CD14-positive monocyte (primary cell): Measurements from ENCODE around the gene ZDHHC13. TPM values are rescaled to one million over a fixed set of nuclear protein-coding genes. Genes with fewer than 3 reads are reported as not detected.

ENCODE experiments used
- DNase-seq, 3 donors: peaks; one replicate each; pipeline ENCODE4 v3.0.0-alpha.2; 2011 to 2022
- H2AFZ ChIP-seq: 2 replicates; pipeline ENCODE4 v1.6.0; 2012; ENCODE audit warnings: mild to moderate bottlenecking, low read depth, low read length, inconsistent platforms; ENCODE audit not compliant: insufficient read depth, poor library complexity, severe bottlenecking
- H3K27ac ChIP-seq, 2 donors: 1 replicate in 1 of 2; 2 replicates in 1 of 2; pipeline ENCODE4 v1.5.1; 2012 to 2013; ENCODE audit warnings: low read length in 2 of 2, control low read depth in 1 of 2, inconsistent platforms in 1 of 2, low read depth in 1 of 2, mild to moderate bottlenecking in 1 of 2
- H3K27me3 ChIP-seq, 2 donors: one replicate each; pipeline versions ENCODE4 v1.6.0 to v1.6.1; 2011 to 2013; ENCODE audit warnings: low read length in 2 of 2; ENCODE audit not compliant: control insufficient read depth in 2 of 2, insufficient read depth in 2 of 2
- H3K36me3 ChIP-seq, 2 donors: replicated peaks in 1 of 2; 1 replicate in 1 of 2; 2 replicates in 1 of 2; pipeline versions ENCODE4 v1.5.1 to v1.6.1; 2012 to 2013; ENCODE audit warnings: low read length in 2 of 2, control low read depth in 1 of 2, inconsistent platforms in 1 of 2, mild to moderate bottlenecking in 1 of 2; ENCODE audit not compliant: insufficient read depth in 2 of 2, control insufficient read depth in 1 of 2
- H3K4me1 ChIP-seq, 2 donors: 1 replicate in 1 of 2; 2 replicates in 1 of 2; pipeline versions ENCODE4 v1.5.1 to v1.6.1; 2012 to 2013; ENCODE audit warnings: low read length in 2 of 2, control low read depth in 1 of 2, inconsistent platforms in 1 of 2, mild to moderate bottlenecking in 1 of 2, moderate library complexity in 1 of 2; ENCODE audit not compliant: insufficient read depth in 2 of 2, control insufficient read depth in 1 of 2
- H3K4me2 ChIP-seq: replicated peaks from 2 replicates; pipeline ENCODE3; 2012; ENCODE audit warnings: low read length, moderate library complexity, mild to moderate bottlenecking; ENCODE audit not compliant: poor library complexity, severe bottlenecking; ENCODE audit errors: extremely low read depth
- H3K4me3 ChIP-seq, 3 experiments: fragments of 200-600 bp in 1 of 3; sonication (generic) in 1 of 3; replicated peaks in 1 of 3; 1 replicate in 2 of 3; 2 replicates in 1 of 3; pipeline ENCODE4 v1.5.1; 2011 to 2013; ENCODE audit warnings: low read length in 3 of 3, mild to moderate bottlenecking in 3 of 3, control low read depth in 2 of 3, low read depth in 2 of 3, inconsistent platforms in 1 of 3, moderate library complexity in 1 of 3
- H3K79me2 ChIP-seq: 2 replicates; pipeline ENCODE4 v1.6.0; 2012; ENCODE audit warnings: mild to moderate bottlenecking, control low read depth, inconsistent platforms, low read length, moderate library complexity; ENCODE audit not compliant: insufficient read depth
- H3K9ac ChIP-seq: 2 replicates; pipeline ENCODE4 v1.6.0; 2017; ENCODE audit warnings: low read length, mild to moderate bottlenecking; ENCODE audit not compliant: insufficient read depth, poor library complexity, severe bottlenecking
- H3K9me3 ChIP-seq, 2 donors: replicated peaks in 1 of 2; 1 replicate in 1 of 2; 2 replicates in 1 of 2; pipeline versions ENCODE4 v1.5.1 to v1.6.1; 2012 to 2013; ENCODE audit warnings: low read length in 2 of 2, control low read depth in 1 of 2; ENCODE audit not compliant: control insufficient read depth in 1 of 2, insufficient read depth in 1 of 2
- H4K20me1 ChIP-seq: 2 replicates; pipeline ENCODE4 v1.6.0; 2012; ENCODE audit warnings: mild to moderate bottlenecking, low read length, control low read depth, moderate library complexity; ENCODE audit not compliant: insufficient read depth
- H3K27ac Mint-ChIP-seq, 7 donors: one replicate each; pipeline ENCODE4 v1.8.0; 2020; ENCODE audit warnings: mild to moderate bottlenecking in 7 of 7, mixed read lengths in 7 of 7, moderate library complexity in 6 of 7, inconsistent platforms in 2 of 7
- H3K27me3 Mint-ChIP-seq, 3 donors: one replicate each; pipeline ENCODE4 v1.8.0; 2021 to 2022; ENCODE audit warnings: low read depth in 3 of 3, mild to moderate bottlenecking in 3 of 3, mixed read lengths in 3 of 3, moderate library complexity in 3 of 3, inconsistent platforms in 1 of 3
- H3K36me3 Mint-ChIP-seq, 2 donors: one replicate each; pipeline ENCODE4 v1.8.0; 2020; ENCODE audit warnings: mixed read lengths in 2 of 2, inconsistent platforms in 1 of 2, mild to moderate bottlenecking in 1 of 2
- H3K4me1 Mint-ChIP-seq: one replicate; pipeline ENCODE4 v1.8.0; 2020; ENCODE audit warnings: mild to moderate bottlenecking, mixed read lengths
- H3K4me3 Mint-ChIP-seq, 2 donors: one replicate each; pipeline ENCODE4 v1.8.0; 2020; ENCODE audit warnings: mild to moderate bottlenecking in 2 of 2, mixed read lengths in 2 of 2, moderate library complexity in 1 of 2
- H3K9me3 Mint-ChIP-seq, 7 donors: one replicate each; pipeline ENCODE4 v1.8.0; 2020 to 2022; ENCODE audit warnings: mixed read lengths in 7 of 7, mild to moderate bottlenecking in 6 of 7, moderate library complexity in 6 of 7, inconsistent platforms in 2 of 7
- WGBS: methylation state at CpG from one replicate; pipeline ENCODE4 v1.1.5; 2013; ENCODE audit warnings: missing lambda C conversion rate; ENCODE audit not compliant: insufficient coverage; 5-methylcytosine and 5-hydroxymethylcytosine counted together
- intact Hi-C, 2 donors: fragments of 100-400 bp; cut with micrococcal nuclease; formaldehyde crosslinking; loops; one replicate each; pipeline versions ENCODE4 v1.15.0 to v1.15.1; 2023
- polyA plus RNA-seq, 3 donors: library from polyadenylated mRNA; depleted of rRNA in 1 of 3; unstranded in 2 of 3; stranded (reverse) in 1 of 3; fragments of 300-500 nt in 2 of 3; fragments of >200 nt in 1 of 3; fragmentation: Illumina TruSeq in 2 of 3; gene quantifications; 1 replicate in 2 of 3; 2 replicates in 1 of 3; pipeline ENCODE4 v1.2.3, GENCODE V29; 2012 to 2021
- TF ChIP-seq, protein P1 (sequence below): fragments of 200-600 bp; IDR thresholded peaks from one replicate; pipeline ENCODE4 v1.8.0; 2022; ENCODE audit warnings: antibody characterized with exemption, mild to moderate bottlenecking

The ZDHHC13 gene
- polyA plus RNA-seq, 3 donors, result 5.6 to 7.5 (median 5.6) TPM

DNA sequence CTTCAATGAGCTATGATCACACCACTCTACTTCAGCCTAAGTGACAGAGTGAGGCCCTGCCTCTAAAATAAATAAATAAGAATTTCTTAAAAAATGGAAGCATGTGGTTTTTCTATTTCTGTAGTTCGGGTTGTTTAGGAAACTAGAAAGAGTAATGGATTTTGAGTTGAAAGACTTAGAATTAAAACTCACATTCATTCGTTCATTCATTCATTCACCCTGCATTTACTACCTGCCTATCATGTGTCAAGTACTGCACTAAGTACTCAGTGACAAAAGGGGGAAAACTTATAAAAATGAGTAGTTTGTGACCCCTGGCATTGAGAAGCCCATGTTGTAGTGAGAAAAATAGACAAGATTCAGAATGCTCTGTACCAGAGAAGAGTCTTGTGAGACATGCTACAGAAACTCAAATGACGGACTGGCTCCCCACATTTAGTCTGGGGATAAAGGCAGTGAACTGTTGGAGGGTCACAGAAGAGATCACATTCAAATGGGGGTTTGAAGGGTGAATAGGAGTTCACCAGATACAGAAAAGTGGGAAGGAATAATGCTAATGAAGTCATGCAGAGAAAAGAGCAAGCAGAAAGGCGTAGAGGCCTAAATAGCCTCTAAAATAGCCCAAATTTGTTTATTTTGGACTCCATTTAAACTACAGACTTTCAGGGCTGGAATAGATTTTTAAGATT lies 77.8 kb downstream of the ZDHHC13 start:
- H2AFZ ChIP-seq, result no peak overlapping the region
- no peaks in the 10 kb centered on the region for H3K79me2 ChIP-seq
- H3K27ac ChIP-seq, result no peak overlapping the region
- TF ChIP-seq, protein P1, sequence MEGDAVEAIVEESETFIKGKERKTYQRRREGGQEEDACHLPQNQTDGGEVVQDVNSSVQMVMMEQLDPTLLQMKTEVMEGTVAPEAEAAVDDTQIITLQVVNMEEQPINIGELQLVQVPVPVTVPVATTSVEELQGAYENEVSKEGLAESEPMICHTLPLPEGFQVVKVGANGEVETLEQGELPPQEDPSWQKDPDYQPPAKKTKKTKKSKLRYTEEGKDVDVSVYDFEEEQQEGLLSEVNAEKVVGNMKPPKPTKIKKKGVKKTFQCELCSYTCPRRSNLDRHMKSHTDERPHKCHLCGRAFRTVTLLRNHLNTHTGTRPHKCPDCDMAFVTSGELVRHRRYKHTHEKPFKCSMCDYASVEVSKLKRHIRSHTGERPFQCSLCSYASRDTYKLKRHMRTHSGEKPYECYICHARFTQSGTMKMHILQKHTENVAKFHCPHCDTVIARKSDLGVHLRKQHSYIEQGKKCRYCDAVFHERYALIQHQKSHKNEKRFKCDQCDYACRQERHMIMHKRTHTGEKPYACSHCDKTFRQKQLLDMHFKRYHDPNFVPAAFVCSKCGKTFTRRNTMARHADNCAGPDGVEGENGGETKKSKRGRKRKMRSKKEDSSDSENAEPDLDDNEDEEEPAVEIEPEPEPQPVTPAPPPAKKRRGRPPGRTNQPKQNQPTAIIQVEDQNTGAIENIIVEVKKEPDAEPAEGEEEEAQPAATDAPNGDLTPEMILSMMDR, result no peak
- no peaks in the 10 kb centered on the region for H3K36me3 Mint-ChIP-seq
- no peak overlapping the region for H3K4me3 ChIP-seq
- H3K27me3 Mint-ChIP-seq, result peaks cover 0 to 6% (median 1%) of the 10 kb centered on the region in 3 donors
- intact Hi-C loops, result no loop called here
- no peaks in the 10 kb centered on the region for H4K20me1 ChIP-seq
- no peak for DNase-seq
- H3K4me3 Mint-ChIP-seq, result no peak overlapping the region
- no peaks in the 10 kb centered on the region for H3K4me1 Mint-ChIP-seq
- no peaks in the 10 kb centered on the region for H3K4me1 ChIP-seq
- no peaks in the 10 kb centered on the region for H3K36me3 ChIP-seq
- no peaks in the 10 kb centered on the region for H3K9me3 Mint-ChIP-seq
- WGBS, result 83% methylated on average over 1 of the region's 4 CpGs
- H3K27me3 ChIP-seq, result no peaks in the 10 kb centered on the region
- no peak overlapping the region for H3K4me2 ChIP-seq
- no peak overlapping the region for H3K9ac ChIP-seq
- H3K27ac Mint-ChIP-seq, result no peak overlapping the region
- H3K9me3 ChIP-seq, result no peaks in the 10 kb centered on the region

DNA sequence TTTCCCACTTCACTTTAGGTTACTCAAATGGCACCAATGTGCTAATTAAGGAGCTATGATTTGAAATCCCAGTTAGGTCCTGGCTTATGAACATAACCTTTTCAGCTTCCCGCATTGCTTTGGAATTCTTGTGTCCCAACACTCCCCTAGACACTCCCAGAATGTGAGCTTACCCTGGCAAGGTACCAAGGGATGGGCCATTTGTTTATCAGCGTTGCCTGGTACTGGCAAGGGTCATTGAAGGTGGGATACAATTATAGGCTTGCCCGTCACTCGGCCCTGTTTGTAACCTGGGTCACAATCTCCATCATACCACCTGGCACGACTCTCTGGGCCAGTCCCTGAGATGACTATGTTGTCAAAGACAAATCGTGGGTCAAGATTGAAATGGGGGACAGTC lies 79.5 kb downstream of the ZDHHC13 start:
- H3K27ac ChIP-seq, result no peak overlapping the region

More for the DNA sequence above, 79.5 kb downstream of the ZDHHC13 start:
- Mint-ChIP-seq H3K4me1 (peaks cover 8% of the 10 kb centered on the region), H3K9me3 (no peaks in the 10 kb centered on the region), H3K27me3 (peaks cover 0 to 4% (median 1%) of the 10 kb centered on the region in 3 donors), H3K36me3 (no peaks in the 10 kb centered on the region), H3K4me3 (no peak overlapping the region), H3K27ac (no peak overlapping the region)
- H3K27me3 ChIP-seq, result no peaks in the 10 kb centered on the region
- H2AFZ ChIP-seq, result no peak overlapping the region
- TF ChIP-seq, protein P1, result no peak
- peaks cover 0 to 6% of the 10 kb centered on the region in 2 donors for H3K4me1 ChIP-seq
- no peak overlapping the region for H3K4me2 ChIP-seq
- intact Hi-C loops, result no loop called here
- no peaks in the 10 kb centered on the region for H3K36me3 ChIP-seq
- H3K79me2 ChIP-seq, result no peaks in the 10 kb centered on the region
- H3K9me3 ChIP-seq, result no peaks in the 10 kb centered on the region
- no peak overlapping the region for H3K9ac ChIP-seq
- 84% methylated on average over 2 of the region's 6 CpGs for WGBS
- no peak overlapping the region for H3K4me3 ChIP-seq
- H4K20me1 ChIP-seq, result no peaks in the 10 kb centered on the region
- no peak for DNase-seq
